IMR-90 (cell line): ENCODE measurements around the gene CSKMT.

Source experiments
- CTCF ChIP-seq: conservative IDR thresholded peaks from 2 replicates; pipeline ENCODE4 v1.5.1; 2012; ENCODE audit warnings: mild to moderate bottlenecking, low read depth, low read length, improper control_type of control experiment
- FOS ChIP-seq: fragments of 150-350 bp; IDR thresholded peaks from 2 replicates; pipeline ENCODE4 v1.6.1; 2016; ENCODE audit warnings: low read depth, low read length
- MAZ ChIP-seq: IDR thresholded peaks from 2 replicates; pipeline ENCODE4 v1.6.1; 2012; ENCODE audit warnings: low read depth, mild to moderate bottlenecking, low read length, improper control_type of control experiment, moderate library complexity, borderline replicate concordance
- MXI1 ChIP-seq: IDR thresholded peaks from 2 replicates; pipeline ENCODE4 v1.6.1; 2012; ENCODE audit warnings: low read depth, mild to moderate bottlenecking, low read length, moderate library complexity, borderline replicate concordance
- NFE2L2 ChIP-seq: fragments of 150-350 bp; IDR thresholded peaks from 2 replicates; pipeline ENCODE4 v1.6.1; 2016; ENCODE audit warnings: low read depth, mild to moderate bottlenecking, low read length
- POLR2A ChIP-seq: IDR thresholded peaks from 2 replicates; pipeline ENCODE4 v1.6.1; 2012; ENCODE audit warnings: mild to moderate bottlenecking, low read depth, low read length
- SMC3 ChIP-seq: fragments of 150-350 bp; IDR thresholded peaks from 2 replicates; pipeline ENCODE4 v1.6.1; 2016; ENCODE audit warnings: low read depth, mild to moderate bottlenecking, antibody characterized with exemption, low read length, moderate library complexity
- TF ChIP-seq, protein P1 (sequence below): fragments of 150-350 bp; IDR thresholded peaks from 2 replicates; pipeline ENCODE4 v1.6.1; 2017; ENCODE audit warnings: mild to moderate bottlenecking, antibody characterized with exemption, low read length, low read depth

DNA sequence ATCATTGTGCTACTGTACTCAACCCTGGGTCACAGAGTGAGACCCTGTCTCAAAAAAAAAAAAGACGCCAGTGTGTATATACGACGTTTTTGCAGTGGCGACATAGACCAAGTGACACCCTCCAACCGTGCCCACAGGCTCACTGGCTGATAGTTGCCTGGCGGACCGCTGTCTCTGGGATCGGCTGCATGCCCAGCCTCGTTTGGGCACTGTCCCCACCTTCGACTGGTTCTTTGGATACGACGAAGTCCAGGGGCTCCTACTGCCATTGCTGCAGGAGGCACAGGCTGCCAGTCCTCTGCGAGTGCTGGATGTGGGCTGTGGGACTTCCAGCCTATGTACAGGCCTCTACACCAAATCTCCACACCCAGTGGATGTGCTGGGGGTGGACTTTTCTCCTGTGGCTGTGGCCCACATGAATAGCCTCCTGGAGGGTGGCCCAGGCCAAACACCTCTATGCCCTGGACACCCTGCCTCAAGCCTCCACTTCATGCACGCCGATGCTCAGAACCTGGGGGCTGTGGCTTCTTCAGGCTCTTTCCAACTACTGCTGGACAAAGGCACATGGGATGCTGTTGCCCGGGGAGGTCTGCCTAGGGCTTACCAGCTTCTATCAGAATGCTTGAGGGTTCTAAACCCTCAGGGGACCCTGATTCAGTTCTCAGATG is 1.3 kb downstream of the CSKMT start:
- TF ChIP-seq CTCF (no peak), MAZ (no peak), MXI1 (no peak), POLR2A (peak; percentile 3; the same call in 1 of the 2 replicates), FOS (no peak), NFE2L2 (no peak), SMC3 (no peak)
- TF ChIP-seq, protein P1, sequence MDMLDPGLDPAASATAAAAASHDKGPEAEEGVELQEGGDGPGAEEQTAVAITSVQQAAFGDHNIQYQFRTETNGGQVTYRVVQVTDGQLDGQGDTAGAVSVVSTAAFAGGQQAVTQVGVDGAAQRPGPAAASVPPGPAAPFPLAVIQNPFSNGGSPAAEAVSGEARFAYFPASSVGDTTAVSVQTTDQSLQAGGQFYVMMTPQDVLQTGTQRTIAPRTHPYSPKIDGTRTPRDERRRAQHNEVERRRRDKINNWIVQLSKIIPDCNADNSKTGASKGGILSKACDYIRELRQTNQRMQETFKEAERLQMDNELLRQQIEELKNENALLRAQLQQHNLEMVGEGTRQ = no peak
